RPMI8226 (cell line): Measurements from ENCODE around the gene EMC8.
"Not testable (repeated sequence)": the region's sequence is repeated elsewhere in the genome, so short reads cannot be mapped to it uniquely, and the experiment has no call there.

Experiments used
- DNase-seq: peaks from one replicate; pipeline ENCODE4 v3.0.0-alpha.2; 2015

The EMC8 gene

GRCh38 chr16:85812031-85812807 lies 12.9 kb upstream of the EMC8 start:
- no peak for DNase-seq

- DNase-seq: no peak
Measured at GRCh38 chr16:85810742-85811115, 11.4 kb upstream of the EMC8 start.

GRCh38 chr16:85810097-85810741 lies 10.9 kb upstream of the EMC8 start:
- DNase-seq: no peak

- DNase-seq: no peak
Measured at GRCh38 chr16:85809645-85810044, 10.3 kb upstream of the EMC8 start.

GRCh38 chr16:85808926-85809325 lies 9.6 kb upstream of the EMC8 start:
- no peak for DNase-seq

- not testable (repeated sequence) for DNase-seq
Measured at GRCh38 chr16:85808104-85808503, 8.8 kb upstream of the EMC8 start.

GRCh38 chr16:85807340-85807739 lies 8.0 kb upstream of the EMC8 start:
- DNase-seq: not testable (repeated sequence)

GRCh38 chr16:85806539-85806938 lies 7.2 kb upstream of the EMC8 start:
- no peak for DNase-seq

GRCh38 chr16:85805442-85806045 lies 6.2 kb upstream of the EMC8 start:
- DNase-seq: no peak

- DNase-seq: no peak
Measured at GRCh38 chr16:85803570-85803969, 4.2 kb upstream of the EMC8 start.

GRCh38 chr16:85800321-85800669 lies 951 bp upstream of the EMC8 start:
- DNase-seq: no peak

GRCh38 chr16:85798901-85799496 lies 345 bp downstream of the EMC8 start:
- DNase-seq: peak; percentile 15

GRCh38 chr16:85798283-85798776 lies 1.0 kb downstream of the EMC8 start:
- DNase-seq: no peak

- DNase-seq: no peak
Measured at GRCh38 chr16:85796599-85796998, 2.7 kb downstream of the EMC8 start.

- no peak for DNase-seq
Measured at GRCh38 chr16:85796152-85796551, 3.2 kb downstream of the EMC8 start.

GRCh38 chr16:85794696-85795095 lies 4.6 kb downstream of the EMC8 start:
- no peak for DNase-seq

- no peak for DNase-seq
Measured at GRCh38 chr16:85793662-85794298, 5.6 kb downstream of the EMC8 start.

- DNase-seq: no peak
Measured at GRCh38 chr16:85789773-85790172, 9.6 kb downstream of the EMC8 start.

GRCh38 chr16:85788819-85789218 lies 10.5 kb downstream of the EMC8 start:
- DNase-seq: no peak

GRCh38 chr16:85785927-85786326 lies 13.4 kb downstream of the EMC8 start:
- no peak for DNase-seq

- DNase-seq: no peak
Measured at GRCh38 chr16:85784813-85785212, 14.5 kb downstream of the EMC8 start.

- DNase-seq: no peak
Measured at GRCh38 chr16:85783441-85783840, 15.9 kb downstream of the EMC8 start.

GRCh38 chr16:85782451-85782850 lies 16.9 kb downstream of the EMC8 start:
- DNase-seq: no peak
